OCI-LY1 (cell line): Measurements from ENCODE around the gene FAM83G.
A peak's percentile ranks its signal among the peaks of the same experiment; 100 is the strongest.
"Not testable (repeated sequence)": the region's sequence is repeated elsewhere in the genome, so short reads cannot be mapped to it uniquely, and the experiment has no call there.

Source experiments
- H2AFZ ChIP-seq: fragments of 200-600 bp; sonication (generic), shearing (Covaris generic); 2 replicates; pipeline ENCODE4 v1.6.0; 2014; ENCODE audit warnings: antibody characterized with exemption, mild to moderate bottlenecking, low read length
- H3F3A ChIP-seq: fragments of 200-600 bp; sonication (generic), shearing (Covaris generic); 2 replicates; pipeline ENCODE4 v1.6.0; 2014; ENCODE audit warnings: mild to moderate bottlenecking, antibody characterized with exemption, low read length, moderate library complexity; ENCODE audit not compliant: insufficient read depth
- H3K27ac ChIP-seq: fragments of 200-600 bp; sonication (generic); 2 replicates; pipeline ENCODE4 v1.5.1; 2014; ENCODE audit warnings: low read length, mixed run types, mild to moderate bottlenecking, low read depth; ENCODE audit not compliant: poor library complexity, severe bottlenecking
- H3K27me3 ChIP-seq: fragments of 200-600 bp; sonication (generic); 2 replicates; pipeline ENCODE4 v1.6.0; 2014; ENCODE audit warnings: antibody characterized with exemption, mild to moderate bottlenecking, low read length, moderate library complexity; ENCODE audit not compliant: insufficient read depth
- H3K36me3 ChIP-seq: fragments of 200-600 bp; sonication (generic); 2 replicates; pipeline ENCODE4 v1.6.1; 2014; ENCODE audit warnings: mild to moderate bottlenecking, antibody characterized with exemption, low read length, moderate library complexity, mixed read lengths; ENCODE audit not compliant: insufficient read depth
- H3K4me1 ChIP-seq: fragments of 200-600 bp; sonication (generic); 2 replicates; pipeline ENCODE4 v1.5.1; 2014; ENCODE audit warnings: mild to moderate bottlenecking, low read length, moderate library complexity; ENCODE audit not compliant: insufficient read depth, severe bottlenecking
- H3K4me2 ChIP-seq: fragments of 200-600 bp; sonication (generic), shearing (Covaris generic); 2 replicates; pipeline ENCODE4 v1.6.1; 2014; ENCODE audit warnings: low read length
- H3K4me3 ChIP-seq: fragments of 200-600 bp; sonication (generic); 2 replicates; pipeline ENCODE4 v1.5.1; 2014; ENCODE audit warnings: low read length, low read depth, mild to moderate bottlenecking, mixed read lengths; ENCODE audit not compliant: poor library complexity, severe bottlenecking
- H3K79me2 ChIP-seq: fragments of 200-600 bp; shearing (Covaris generic); 2 replicates; pipeline ENCODE4 v1.6.1; 2016; ENCODE audit warnings: mixed run types, low read length, mixed read lengths; ENCODE audit not compliant: insufficient read depth
- H3K9ac ChIP-seq: fragments of 200-600 bp; sonication (generic), shearing (Covaris generic); 2 replicates; pipeline ENCODE4 v1.6.1; 2014; ENCODE audit warnings: mild to moderate bottlenecking, low read length, mixed read lengths
- H3K9me2 ChIP-seq: fragments of 200-600 bp; sonication (generic), shearing (Covaris generic); 2 replicates; pipeline ENCODE4 v1.6.1; 2014; ENCODE audit warnings: low read depth, mild to moderate bottlenecking, low read length, mixed read lengths
- H3K9me3 ChIP-seq: fragments of 200-600 bp; shearing (Covaris generic); 2 replicates; pipeline ENCODE4 v1.6.1; 2014; ENCODE audit warnings: low read length, mixed read lengths
- H4K20me1 ChIP-seq: fragments of 200-600 bp; sonication (generic), shearing (Covaris generic); 2 replicates; pipeline ENCODE4 v1.6.0; 2016; ENCODE audit warnings: mild to moderate bottlenecking, low read length; ENCODE audit not compliant: insufficient read depth
- CTCF ChIP-seq: fragments of 200-600 bp; sonication (generic), shearing (Covaris generic); IDR thresholded peaks from 2 replicates; pipeline ENCODE4 v1.5.1; 2017; ENCODE audit warnings: mild to moderate bottlenecking, antibody characterized with exemption, low read length, moderate library complexity, mixed read lengths
- EZH2 ChIP-seq: fragments of 200-600 bp; sonication (generic), shearing (Covaris generic); IDR thresholded peaks from 2 replicates; pipeline ENCODE4 v1.8.0; 2017; ENCODE audit warnings: borderline replicate concordance, mixed run types, mild to moderate bottlenecking, antibody characterized with exemption, low read length, moderate library complexity, mixed read lengths

The FAM83G gene

GRCh38 chr17:19004421-19005136 is at the start of gene FAM83G:
FAM83G (minus strand) TSS chr17:19004764; CDS start chr17:19004041, 723 bp downstream.
- peak within 1 kb of the TSS; percentile 21 for H3K27ac ChIP-seq
- H3K9me3 ChIP-seq = no peaks in the 10 kb centered on the region
- no peaks in the 10 kb centered on the region for H3F3A ChIP-seq
- TF ChIP-seq EZH2 = no peak
- no peak for TF ChIP-seq CTCF
- no peaks in the 10 kb centered on the region for H4K20me1 ChIP-seq
- peak within 1 kb of the TSS; percentile 68 for H3K4me3 ChIP-seq
- H3K4me1 ChIP-seq = peaks cover 31% of the 10 kb centered on the region
- peaks cover 10% of the 10 kb centered on the region; the same call in 1 of the 2 replicates for H3K36me3 ChIP-seq
- H3K27me3 ChIP-seq = no peaks in the 10 kb centered on the region
- H2AFZ ChIP-seq = no peak within 1 kb of the TSS
- no peaks in the 10 kb centered on the region for H3K79me2 ChIP-seq
- peak within 1 kb of the TSS; percentile 90 for H3K4me2 ChIP-seq
- peak within 1 kb of the TSS; percentile 74 for H3K9ac ChIP-seq
- no peaks in the 10 kb centered on the region for H3K9me2 ChIP-seq

- not testable (repeated sequence) for H3K79me2 ChIP-seq, H3K9me3 ChIP-seq, H3K27me3 ChIP-seq, H3K4me1 ChIP-seq, H3F3A ChIP-seq, H4K20me1 ChIP-seq, H3K9me2 ChIP-seq, H3K9ac ChIP-seq, H2AFZ ChIP-seq, H3K36me3 ChIP-seq, H3K4me3 ChIP-seq, H3K4me2 ChIP-seq
- H3K27ac ChIP-seq = peak overlapping the region; percentile 76
These were observed 44.3 kb upstream of the FAM83G start for GRCh38 chr17:19048826-19049225.

- H3K4me1 ChIP-seq, H3K4me3 ChIP-seq, H3F3A ChIP-seq, H3K9me2 ChIP-seq, H3K4me2 ChIP-seq, H2AFZ ChIP-seq, H3K27ac ChIP-seq, H3K27me3 ChIP-seq, H3K36me3 ChIP-seq, H3K79me2 ChIP-seq, H3K9me3 ChIP-seq, H3K9ac ChIP-seq, H4K20me1 ChIP-seq: not testable (repeated sequence)
These were observed 42.9 kb upstream of the FAM83G start for GRCh38 chr17:19047510-19047909.

- not testable (repeated sequence) for H3K27ac ChIP-seq, H3K4me2 ChIP-seq, H3K36me3 ChIP-seq, H4K20me1 ChIP-seq, H3K27me3 ChIP-seq, H3K9me3 ChIP-seq, H3F3A ChIP-seq, H2AFZ ChIP-seq, H3K4me1 ChIP-seq, H3K9me2 ChIP-seq, H3K79me2 ChIP-seq
- Histone ChIP-seq H3K9ac (peak within 1 kb of the TSS; percentile 57; the same call in 1 of the 2 replicates), H3K4me3 (peak within 1 kb of the TSS; percentile 51)
These were observed 42.3 kb upstream of the FAM83G start, which contains the start of gene GRAP for GRCh38 chr17:19046782-19047375. GRAP (minus strand) TSS chr17:19046957; CDS start chr17:19046926, 31 bp downstream.

GRCh38 chr17:19044643-19045042 is 40.1 kb upstream of the FAM83G start:
- not testable (repeated sequence) for H3K9me2 ChIP-seq, H3K9me3 ChIP-seq, H3K4me3 ChIP-seq

GRCh38 chr17:19043032-19043431 is 38.5 kb upstream of the FAM83G start:
- not testable (repeated sequence) for H2AFZ ChIP-seq, H3K9me2 ChIP-seq, H4K20me1 ChIP-seq, H3K4me3 ChIP-seq, H3K9me3 ChIP-seq, H3F3A ChIP-seq, H3K27me3 ChIP-seq, H3K36me3 ChIP-seq, H3K79me2 ChIP-seq, H3K4me1 ChIP-seq, H3K9ac ChIP-seq, H3K4me2 ChIP-seq
- H3K27ac ChIP-seq = peak overlapping the region; percentile 75

More at GRCh38 chr17:19044643-19045042, 40.1 kb upstream of the FAM83G start:
- not testable (repeated sequence) for H3F3A ChIP-seq, H3K79me2 ChIP-seq, H3K27ac ChIP-seq, H3K36me3 ChIP-seq, H3K9ac ChIP-seq, H3K4me2 ChIP-seq, H3K4me1 ChIP-seq, H4K20me1 ChIP-seq, H2AFZ ChIP-seq, H3K27me3 ChIP-seq
